AG10803 (cell line): ENCODE measurements around the gene SUGCT.

Experiments
- DNase-seq: peaks from one replicate; pipeline ENCODE4 v3.0.0; 2010; ENCODE audit warnings: low read depth
- H3K4me3 ChIP-seq: 2 replicates; pipeline ENCODE4 v1.5.1; 2011; ENCODE audit warnings: mild to moderate bottlenecking, low read length, control low read depth
- TF ChIP-seq, protein P1 (sequence below): conservative IDR thresholded peaks from 2 replicates; pipeline ENCODE4 v1.5.1; 2011; ENCODE audit warnings: mild to moderate bottlenecking, low read length, control low read depth, inconsistent platforms

The SUGCT gene

DNA sequence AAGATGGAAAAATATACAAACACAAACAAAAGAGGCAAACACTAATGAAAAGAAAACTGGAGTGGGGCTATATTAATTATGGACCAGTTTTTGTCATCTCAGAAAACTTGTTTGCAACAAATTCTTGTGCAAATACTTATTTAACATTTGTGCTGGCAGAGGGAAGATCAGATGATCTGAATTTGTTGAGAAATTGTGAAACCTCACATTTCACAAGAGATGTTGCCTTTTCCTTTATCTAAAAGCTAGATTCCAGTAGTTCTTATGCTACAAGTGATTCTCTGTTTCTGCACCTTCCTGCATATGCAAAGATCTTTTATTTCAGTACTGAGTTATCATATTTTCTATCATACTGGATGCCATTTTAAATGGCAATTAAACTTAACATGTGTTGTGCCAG, 320.7 kb downstream of the SUGCT start:
- no peak overlapping the region for H3K4me3 ChIP-seq
- TF ChIP-seq, protein P1, sequence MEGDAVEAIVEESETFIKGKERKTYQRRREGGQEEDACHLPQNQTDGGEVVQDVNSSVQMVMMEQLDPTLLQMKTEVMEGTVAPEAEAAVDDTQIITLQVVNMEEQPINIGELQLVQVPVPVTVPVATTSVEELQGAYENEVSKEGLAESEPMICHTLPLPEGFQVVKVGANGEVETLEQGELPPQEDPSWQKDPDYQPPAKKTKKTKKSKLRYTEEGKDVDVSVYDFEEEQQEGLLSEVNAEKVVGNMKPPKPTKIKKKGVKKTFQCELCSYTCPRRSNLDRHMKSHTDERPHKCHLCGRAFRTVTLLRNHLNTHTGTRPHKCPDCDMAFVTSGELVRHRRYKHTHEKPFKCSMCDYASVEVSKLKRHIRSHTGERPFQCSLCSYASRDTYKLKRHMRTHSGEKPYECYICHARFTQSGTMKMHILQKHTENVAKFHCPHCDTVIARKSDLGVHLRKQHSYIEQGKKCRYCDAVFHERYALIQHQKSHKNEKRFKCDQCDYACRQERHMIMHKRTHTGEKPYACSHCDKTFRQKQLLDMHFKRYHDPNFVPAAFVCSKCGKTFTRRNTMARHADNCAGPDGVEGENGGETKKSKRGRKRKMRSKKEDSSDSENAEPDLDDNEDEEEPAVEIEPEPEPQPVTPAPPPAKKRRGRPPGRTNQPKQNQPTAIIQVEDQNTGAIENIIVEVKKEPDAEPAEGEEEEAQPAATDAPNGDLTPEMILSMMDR: no peak
- DNase-seq: peak; percentile 62

DNA sequence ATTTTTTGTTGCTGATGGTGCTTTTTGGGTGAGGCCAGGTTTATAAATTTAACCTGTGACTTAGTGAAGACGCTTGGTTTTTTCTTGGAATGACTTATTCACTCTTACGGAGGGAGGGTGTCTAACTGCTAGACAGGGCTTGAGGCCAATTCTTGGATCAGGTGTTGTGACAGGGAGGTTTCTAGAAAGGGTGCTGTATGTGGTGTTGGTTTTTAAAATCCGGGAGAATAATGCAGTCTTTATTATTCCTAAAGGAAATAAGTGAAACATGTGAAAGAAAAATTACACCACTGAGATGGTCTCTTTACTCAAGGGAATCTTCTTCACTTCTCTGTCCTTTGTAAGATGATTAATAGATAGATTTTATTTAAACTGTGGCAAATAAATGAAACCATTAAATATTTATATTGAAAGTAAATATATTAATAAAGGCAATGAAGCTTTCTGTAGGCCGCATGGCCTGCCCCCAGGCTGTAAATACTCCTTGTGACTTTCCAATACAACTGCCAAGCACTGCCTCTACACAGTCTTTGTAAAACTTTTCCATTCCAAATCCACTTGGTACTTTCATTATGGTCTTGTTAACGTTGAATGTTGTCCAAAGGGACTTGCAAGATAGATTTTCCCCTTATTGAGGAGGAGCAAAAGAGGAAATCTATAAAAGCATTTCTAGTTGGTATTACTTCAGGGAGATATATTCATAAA, 323.1 kb downstream of the SUGCT start:
- TF ChIP-seq, protein P1: no peak
- DNase-seq: no peak
- no peak overlapping the region for H3K4me3 ChIP-seq

DNA sequence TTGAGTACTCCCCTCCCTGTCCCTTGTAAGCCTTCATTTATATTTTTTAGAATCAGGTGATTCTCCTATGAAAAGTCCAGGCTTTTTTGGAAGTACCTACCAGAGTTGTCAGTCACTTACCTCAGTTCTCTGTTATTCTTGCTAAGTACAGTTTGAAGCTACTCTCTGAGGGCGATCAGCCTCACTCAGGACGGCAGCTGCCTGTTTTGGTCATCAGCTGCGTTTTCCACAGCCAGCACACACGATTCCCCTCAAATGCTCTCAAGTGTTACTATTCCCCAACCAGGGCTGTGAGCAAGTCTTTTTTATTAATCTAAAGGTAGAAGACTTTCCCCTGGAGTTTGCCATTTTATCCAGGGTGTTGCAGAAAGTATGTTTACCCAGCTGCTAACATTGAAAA, 328.6 kb downstream of the SUGCT start:
- DNase-seq: no peak
- no peak overlapping the region for H3K4me3 ChIP-seq
- TF ChIP-seq, protein P1: no peak

DNA sequence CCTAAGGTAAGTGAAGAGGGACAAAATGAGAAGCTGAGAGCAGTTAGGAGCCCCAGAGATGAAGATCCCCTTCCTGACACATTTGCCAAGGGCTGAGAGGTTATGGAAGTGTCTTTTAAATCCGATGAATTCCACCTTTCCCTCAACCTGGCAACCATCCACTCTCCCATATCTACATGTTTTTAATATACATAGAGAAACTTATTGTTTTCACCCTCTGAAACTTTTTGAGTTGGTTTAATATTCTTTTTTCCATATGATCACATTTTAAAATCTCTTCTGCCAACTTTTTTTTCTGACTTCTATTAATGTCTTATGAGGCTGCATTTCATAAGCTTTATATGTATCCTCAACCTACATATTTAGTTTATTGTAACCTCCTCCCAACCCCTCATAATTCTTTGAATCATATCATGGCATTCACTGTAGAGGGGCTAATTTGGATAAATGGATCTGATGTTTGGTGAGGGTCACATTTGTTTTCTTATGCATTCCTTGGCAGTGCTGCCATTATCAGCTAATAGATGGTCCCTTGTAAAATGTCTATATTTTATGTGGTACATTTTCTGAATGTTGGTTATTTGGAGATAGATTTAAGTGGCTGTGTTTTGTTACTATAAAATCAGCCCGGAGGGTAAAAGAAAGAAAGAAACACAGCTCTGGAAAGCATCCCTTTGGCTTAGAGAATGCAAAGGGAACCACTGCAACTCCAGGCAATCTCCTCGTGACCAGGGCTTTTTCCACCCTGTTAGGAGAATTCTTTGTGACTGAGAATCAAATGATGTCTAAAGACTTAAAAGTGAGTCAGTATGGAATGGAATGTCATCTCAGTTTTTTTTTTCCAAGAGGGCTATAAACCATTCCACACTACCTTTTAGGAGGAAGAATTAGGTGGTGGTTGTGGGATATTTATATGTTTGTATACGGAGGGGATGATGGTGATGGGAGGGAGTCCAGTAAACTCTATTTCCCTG, 334.4 kb downstream of the SUGCT start:
- TF ChIP-seq, protein P1: no peak
- H3K4me3 ChIP-seq: no peak overlapping the region
- DNase-seq: peak; percentile 92

DNA sequence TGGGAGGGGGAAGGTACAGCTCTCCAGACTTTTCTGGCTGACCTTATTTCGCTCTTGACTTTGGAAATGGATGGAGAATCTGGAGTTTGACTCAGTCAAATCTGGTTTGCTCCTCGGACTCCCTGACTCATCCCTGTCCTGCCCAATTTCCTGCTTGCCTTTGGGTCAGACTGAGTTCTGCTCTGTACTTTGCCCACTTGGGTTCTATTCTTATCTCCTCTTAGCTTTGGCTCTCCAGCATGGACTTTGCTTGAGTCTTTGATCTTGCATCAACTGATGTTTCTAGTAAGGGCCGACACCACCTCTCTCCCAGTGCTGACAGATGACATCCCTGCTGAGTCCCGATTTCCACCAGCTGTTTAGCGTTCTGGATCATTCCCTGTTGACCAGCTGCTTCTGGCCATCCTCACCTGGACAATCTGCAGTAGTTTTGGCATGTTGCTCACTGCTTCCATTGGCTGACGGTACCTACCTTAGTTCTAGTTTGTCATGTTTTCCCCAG, 335.3 kb downstream of the SUGCT start:
- TF ChIP-seq, protein P1: no peak
- DNase-seq: peak; percentile 54
- H3K4me3 ChIP-seq: no peak overlapping the region

DNA sequence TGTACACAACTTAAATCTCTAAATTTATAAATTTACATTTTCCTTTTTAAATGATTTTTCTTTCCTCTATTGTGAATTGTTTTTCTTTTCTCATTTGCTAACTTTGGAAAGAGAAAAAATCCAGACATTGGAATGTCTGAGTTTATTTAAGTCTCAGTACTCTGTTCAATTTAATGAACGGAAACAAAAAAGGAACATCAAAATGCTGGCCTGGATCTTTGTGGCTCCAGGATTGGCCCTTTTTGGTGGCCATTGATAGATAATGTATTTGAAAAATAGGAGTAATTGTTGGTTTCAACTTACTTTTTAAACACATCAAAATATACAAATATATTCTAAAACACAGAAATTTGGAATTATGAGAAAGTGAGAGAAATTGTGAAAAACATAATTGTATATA, 336.0 kb downstream of the SUGCT start:
- peak; percentile 11 for DNase-seq
- H3K4me3 ChIP-seq: no peak overlapping the region
- TF ChIP-seq, protein P1: no peak
